K562 (cell line): ENCODE data around the gene NET1. TPM values are rescaled to one million over a fixed set of nuclear protein-coding genes. Genes with fewer than 3 reads are reported as not detected.

Experiments
- ATAC-seq: fragments of 200-7000 bp; cut with Tn5 transposase; 3 replicates; pipeline ENCODE4 v1.9.1; 2020; ENCODE audit warnings: moderate library complexity
- BruUV-seq: library from RNA; stranded (reverse); fragments of 400-500 nt; replicated peaks from 2 replicates; lab custom pipeline; 2021; lab: Mats Ljungman, UMichigan
- CTCF ChIA-PET: fragments of 300-600 bp; formaldehyde crosslinking; extraction: SDS; loops from one replicate; lab custom pipeline; 2021; ENCODE audit warnings: low intra/inter-chr PET ratio; lab: Yijun Ruan, JAX
- POLR2A ChIA-PET: fragments of 300-600, 350-650 bp; sonication (Branson Sonifier 250); formaldehyde crosslinking; extraction: SDS; loops from one replicate; lab custom pipeline; 2021; ENCODE audit warnings: antibody characterized with exemption, inconsistent platforms; lab: Yijun Ruan, JAX
- DNase-seq, 4 experiments: peaks; one replicate each; pipeline versions ENCODE4 v3.0.0 to v3.0.0-alpha.2; 2011 to 2018; ENCODE audit warnings: low spot score in 3 of 4, mixed read lengths in 3 of 4; ENCODE audit errors: extremely low read depth in 1 of 4
- FAIRE-seq: peaks from 2 replicates; lab custom pipeline; 2011; peaks lifted over from hg19 to GRCh38; lab: Jason Lieb, UNC
- H2AFZ ChIP-seq: 2 replicates; pipeline ENCODE4 v1.6.0; 2011; ENCODE audit warnings: low read depth, low read length, control low read depth, inconsistent platforms
- H3K27ac ChIP-seq: fragments of 200-600 bp; 3 replicates; pipeline ENCODE4 v1.8.0; 2011; ENCODE audit warnings: low read depth, mild to moderate bottlenecking, control low read depth, inconsistent platforms, low read length, moderate library complexity, mixed read lengths; ENCODE audit errors: extremely low read depth
- H3K27me3 ChIP-seq, 2 experiments: fragments of 300-600 bp in 1 of 2; 2 replicates in 1 of 2; 3 replicates in 1 of 2; pipeline versions ENCODE4 v1.6.0 to v1.8.0; 2011; ENCODE audit warnings: inconsistent platforms in 2 of 2, low read length in 2 of 2, mild to moderate bottlenecking in 1 of 2, mixed read lengths in 1 of 2, moderate library complexity in 1 of 2; ENCODE audit not compliant: control insufficient read depth in 2 of 2, insufficient read depth in 2 of 2
- H3K36me3 ChIP-seq: fragments of 300-600 bp; 3 replicates; pipeline ENCODE4 v1.8.0; 2011; ENCODE audit warnings: mild to moderate bottlenecking, low read length, inconsistent platforms; ENCODE audit not compliant: control insufficient read depth, insufficient read depth
- H3K4me1 ChIP-seq, 2 experiments: fragments of 200-600 bp in 1 of 2; replicated peaks in 1 of 2; 2 replicates in 1 of 2; 3 replicates in 1 of 2; pipeline versions ENCODE4 v1.5.1 to v1.8.0; 2011; ENCODE audit warnings: inconsistent platforms in 2 of 2, low read length in 2 of 2, mild to moderate bottlenecking in 1 of 2, mixed read lengths in 1 of 2, moderate library complexity in 1 of 2; ENCODE audit not compliant: control insufficient read depth in 2 of 2, insufficient read depth in 2 of 2
- H3K4me2 ChIP-seq: 2 replicates; pipeline ENCODE4 v1.6.1; 2011; ENCODE audit warnings: low read length, control low read depth, inconsistent platforms, mixed read lengths; ENCODE audit not compliant: insufficient read depth
- H3K4me3 ChIP-seq: fragments of 200-600 bp; sonication (generic), shearing (Covaris generic); 2 replicates; pipeline ENCODE4 v1.5.1; 2016; ENCODE audit warnings: control low read depth, inconsistent platforms
- H3K79me2 ChIP-seq: fragments of 200-600 bp; 3 replicates; pipeline ENCODE4 v1.8.0; 2011; ENCODE audit warnings: low read length, inconsistent platforms; ENCODE audit not compliant: control insufficient read depth, insufficient read depth
- H3K9ac ChIP-seq, 2 experiments: 2 replicates each; pipeline versions ENCODE4 v1.6.0 to v1.6.1; 2011; ENCODE audit warnings: low read depth in 2 of 2, low read length in 2 of 2, control low read depth in 1 of 2, inconsistent platforms in 1 of 2, mild to moderate bottlenecking in 1 of 2, mixed read lengths in 1 of 2; ENCODE audit not compliant: insufficient read depth in 1 of 2
- H3K9me1 ChIP-seq: one replicate; pipeline ENCODE4 v1.6.0; 2011; ENCODE audit warnings: inconsistent platforms, mild to moderate bottlenecking, low read length, moderate library complexity; ENCODE audit not compliant: control insufficient read depth, insufficient read depth
- H3K9me3 ChIP-seq: replicated peaks from 2 replicates; pipeline ENCODE4 v1.5.1; 2011; ENCODE audit warnings: low read depth, low read length, inconsistent platforms; ENCODE audit not compliant: control insufficient read depth, insufficient read depth
- H4K20me1 ChIP-seq: replicated peaks from 2 replicates; pipeline ENCODE4 v1.6.1; 2011; ENCODE audit warnings: low read length, inconsistent platforms, mixed read lengths; ENCODE audit not compliant: control insufficient read depth, insufficient read depth
- CAMTA2 ChIP-seq: fragments of 250-450 bp; sonication (Bioruptor Pico); conservative IDR thresholded peaks from 2 replicates; pipeline ENCODE4 v1.5.1; 2022
- CTBP1 ChIP-seq: fragments of 450-650 bp; IDR thresholded peaks from 2 replicates; pipeline ENCODE4 v1.6.1; 2016; ENCODE audit warnings: borderline replicate concordance
- E2F5 ChIP-seq: sonication (generic); formaldehyde crosslinking; IDR thresholded peaks from 2 replicates; pipeline ENCODE4 v1.8.0; 2022; ENCODE audit warnings: mild to moderate bottlenecking, missing genetic modification reagents
- HES1 ChIP-seq: fragments of 450-650 bp; IDR thresholded peaks from 2 replicates; pipeline ENCODE4 v1.6.1; 2016; ENCODE audit warnings: low read depth, mild to moderate bottlenecking, moderate library complexity
- MECOM ChIP-seq: fragments of 250-450 bp; sonication (Bioruptor Pico); IDR thresholded peaks from 2 replicates; pipeline ENCODE4 v1.8.0; 2022; ENCODE audit warnings: inconsistent platforms
- PTBP1 ChIP-seq: fragments of 200-400 bp; formaldehyde crosslinking; IDR thresholded peaks from 2 replicates; pipeline ENCODE4 v1.6.1; 2017; ENCODE audit warnings: low read depth, low read length
- SMAD3 ChIP-seq: fragments of 450-650 bp; formaldehyde crosslinking; conservative IDR thresholded peaks from 2 replicates; pipeline ENCODE4 v1.4.0; 2020; ENCODE audit warnings: mild to moderate bottlenecking
- STAG1 ChIP-seq: sonication (generic); formaldehyde crosslinking; IDR thresholded peaks from 2 replicates; pipeline ENCODE4 v1.5.0; 2020; ENCODE audit warnings: missing genetic modification reagents, borderline replicate concordance
- ZBTB9 ChIP-seq: fragments of 450-650 bp; formaldehyde crosslinking; IDR thresholded peaks from 2 replicates; pipeline ENCODE4 v1.4.0; 2020; ENCODE audit warnings: mild to moderate bottlenecking, moderate library complexity
- ZNF143 ChIP-seq: sonication (generic); formaldehyde crosslinking; IDR thresholded peaks from 2 replicates; pipeline ENCODE4 v1.9.0; 2022; ENCODE audit warnings: mild to moderate bottlenecking, missing genetic modification reagents
- ZNF175 ChIP-seq: fragments of 200-800 bp; sonication (Bioruptor generic); IDR thresholded peaks from 2 replicates; pipeline ENCODE4 v1.6.1; 2016; ENCODE audit warnings: low read depth, mild to moderate bottlenecking, missing genetic modification characterization, missing compliant biosample characterization
- ZNF551 ChIP-seq: fragments of 250-450 bp; sonication (Bioruptor Pico); IDR thresholded peaks from 2 replicates; pipeline ENCODE4 v1.5.0; 2021; ENCODE audit warnings: mild to moderate bottlenecking, moderate library complexity
- ZNF644 ChIP-seq: fragments of 200-800 bp; sonication (Bioruptor generic); IDR thresholded peaks from 2 replicates; pipeline ENCODE4 v1.6.1; 2016; ENCODE audit warnings: low read depth, missing genetic modification characterization, missing compliant biosample characterization
- WGBS: fragments of 100-300 bp; shearing (Covaris generic); methylation state at CpG from one replicate; pipeline ENCODE4 v1.1.6; 2016; ENCODE audit warnings: low coverage, mixed read lengths; ENCODE audit not compliant: insufficient coverage; ENCODE audit errors: missing lambda C conversion rate; 5-methylcytosine and 5-hydroxymethylcytosine counted together
- in situ Hi-C: fragments of 300-500 bp; cut with MboI; formaldehyde crosslinking; loops from 4 replicates; pipeline ENCODE4 v1.15.0; 2018; ENCODE audit warnings: inconsistent platforms, mixed read lengths
- intact Hi-C: fragments of 100-400 bp; cut with micrococcal nuclease; formaldehyde crosslinking; loops from 2 replicates; pipeline ENCODE4 v1.14.2; 2022
- polyA plus RNA-seq, 8 experiments: library from polyadenylated mRNA; depleted of rRNA in 4 of 8; stranded (reverse) in 5 of 8; unstranded in 3 of 8; fragments of >200 nt; fragmentation: Nextera tagmentation in 2 of 8; fragmentation: Illumina TruSeq in 1 of 8; extraction: Ambion mirVana in 2 of 8; extraction: Trizol in 1 of 8; gene quantifications; 2 replicates each; pipeline versions ENCODE4 v1.2.1 to v1.2.3, GENCODE V29; 2011 to 2014; ENCODE audit warnings: inconsistent platforms in 1 of 8, missing spikeins in 1 of 8
- total RNA-seq, 7 experiments: library from RNA; depleted of rRNA in 6 of 7; stranded (reverse); fragments of >200 nt in 6 of 7; fragmentation: Illumina TruSeq in 2 of 7; extraction: Trizol in 2 of 7; gene quantifications; 2 replicates each; pipeline versions ENCODE4 v1.2.1 to v1.2.3, GENCODE V29; 2011 to 2021; ENCODE audit warnings: low replicate concordance in 1 of 7

The NET1 gene
- total and polyA plus RNA-seq, 9 of the 15 experiments (the other 6 are each of a cell fraction or from before 2014, with no cell fraction given): 47.4 to 258 (median 106) TPM

GRCh38 chr10:5500910-5501309, 88.6 kb downstream of the NET1 start:
- H3K9ac ChIP-seq: no peak overlapping the region
- H3K27ac ChIP-seq: no peak overlapping the region
- DNase-seq (no peak), FAIRE-seq (no peak), ATAC-seq (no peak)
- in situ Hi-C loops (no loop called here), intact Hi-C loops (no loop called here)
- no TSS peak for BruUV-seq
- WGBS: 19% methylated on average over 5 of the region's 5 CpGs
- no peaks in the 10 kb centered on the region; the same call in 1 of the 2 replicates for H4K20me1 ChIP-seq
- no peak overlapping the region for H3K4me3 ChIP-seq
- ChIA-PET POLR2A (interaction anchor here (0.8 to 1.8 kb wide), 3 partner anchors 10 to 21 kb away, joined by 3 to 7 read pairs (median 4); no protein-coding TSS in a partner anchor), CTCF (no interaction called here)
- no peak overlapping the region for H3K4me2 ChIP-seq
- TF ChIP-seq ZNF551 (no peak), ZBTB9 (CRISPR knock-in tag) (no peak), PTBP1 (no peak), CAMTA2 (CRISPR knock-in tag) (no peak), MECOM (CRISPR knock-in tag) (no peak), E2F5 (no peak), ZNF175 (CRISPR knock-in tag) (no peak), STAG1 (no peak), ZNF143 (CRISPR knock-in tag) (no peak), HES1 (no peak), SMAD3 (no peak), CTBP1 (no peak), ZNF644 (no peak)
- H3K79me2 ChIP-seq: no peaks in the 10 kb centered on the region
- H3K36me3 ChIP-seq: no peaks in the 10 kb centered on the region
- peaks cover 10 to 41% of the 10 kb centered on the region in 2 experiments for H3K4me1 ChIP-seq
- peaks cover 0 to 23% of the 10 kb centered on the region in 2 experiments; a peak in 3 of 5 replicates for H3K27me3 ChIP-seq
- H2AFZ ChIP-seq: no peak overlapping the region
- no peaks in the 10 kb centered on the region for H3K9me3 ChIP-seq
- no peaks in the 10 kb centered on the region for H3K9me1 ChIP-seq
